Measurements from ENCODE around the gene PPP1R12B. TPM values are rescaled to one million over a fixed set of nuclear protein-coding genes. Genes with fewer than 3 reads are reported as not detected.
"Not testable (repeated sequence)": the region's sequence is repeated elsewhere in the genome, so short reads cannot be mapped to it uniquely, and the experiment has no call there.

PPP1R12B gene
- total and polyA plus RNA-seq, 2 donors (not counting 3 experiments of a cell fraction or from before 2014, with no cell fraction given) = 8.4 to 11.5 TPM

DNA sequence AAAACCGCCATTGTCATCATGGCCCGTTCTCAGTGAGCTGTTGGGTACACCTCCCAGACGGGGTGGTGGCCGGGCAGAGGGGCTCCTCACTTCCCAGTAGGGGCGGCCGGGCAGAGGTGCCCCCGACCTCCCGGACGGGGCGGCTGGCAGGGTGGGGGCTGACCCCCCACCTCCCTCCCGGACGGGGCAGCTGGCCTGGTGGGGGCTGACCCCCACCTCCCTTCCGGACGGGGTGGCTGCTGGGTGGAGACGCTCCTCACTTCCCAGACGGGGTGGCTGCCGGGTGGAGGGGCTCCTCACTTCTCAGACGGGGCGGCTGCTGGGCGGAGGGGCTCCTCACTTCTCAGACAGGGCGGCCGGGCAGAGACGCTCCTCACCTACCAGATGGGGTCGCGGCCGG lies 103.1 kb downstream of the PPP1R12B start:
- H3K79me2 ChIP-seq (ENCODE audit: control insufficient read depth, insufficient read depth, low read length); intact Hi-C loops (cut with micrococcal nuclease); CTCF ChIA-PET; BruUV-seq (replicated peaks); H3K4me3 ChIP-seq (replicated peaks in 1 of 3; ENCODE audit: insufficient read depth in 1 of 3, low read depth in 1 of 3, low read length in 3 of 3); H3K4me2 ChIP-seq (ENCODE audit: insufficient read depth, low read length); DNase-seq (ENCODE audit: low read depth, low spot score); H3K36me3 ChIP-seq (ENCODE audit: control insufficient read depth in 2 of 2, extremely low read depth in 1 of 2, insufficient read depth in 2 of 2, low read length in 2 of 2); H3K4me1 ChIP-seq (ENCODE audit: control insufficient read depth, extremely low read depth, insufficient read depth, low read length); H3K9me3 ChIP-seq (replicated peaks; ENCODE audit: control insufficient read depth, insufficient read depth, low read length); H3K27me3 ChIP-seq (ENCODE audit: control insufficient read depth in 2 of 2, insufficient read depth in 2 of 2, low read length in 2 of 2); H3K9ac ChIP-seq (replicated peaks; ENCODE audit: extremely low read depth, insufficient read depth, low read length); POLR2A ChIA-PET; H4K20me1 ChIP-seq (replicated peaks; ENCODE audit: control insufficient read depth, extremely low read depth, insufficient read depth, low read length); H3K9me1 ChIP-seq (replicated peaks; ENCODE audit: control insufficient read depth, extremely low read depth, insufficient read depth, low read length); H2AFZ ChIP-seq (ENCODE audit: low read depth, low read length); FAIRE-seq; H3K27ac ChIP-seq (ENCODE audit: insufficient read depth, low read depth, low read length); dilution Hi-C loops (cut with MboI; ENCODE audit: extremely low pct_ligation_motif_present, low sequenced_read_pairs): not testable (repeated sequence)

GRCh38 chr1:202452508-202452907 lies 104.0 kb downstream of the PPP1R12B start:
- Histone ChIP-seq H3K9me1 (replicated peaks; ENCODE audit: control insufficient read depth, extremely low read depth, insufficient read depth, low read length) (no peaks in the 10 kb centered on the region), H3K4me3 (replicated peaks in 1 of 3; ENCODE audit: insufficient read depth in 1 of 3, low read depth in 1 of 3, low read length in 3 of 3) (no peak overlapping the region), H2AFZ (ENCODE audit: low read depth, low read length) (no peak overlapping the region), H3K79me2 (ENCODE audit: control insufficient read depth, insufficient read depth, low read length) (no peaks in the 10 kb centered on the region), H3K27me3 (ENCODE audit: control insufficient read depth in 2 of 2, insufficient read depth in 2 of 2, low read length in 2 of 2) (no peaks in the 10 kb centered on the region), H3K4me2 (ENCODE audit: insufficient read depth, low read length) (no peak overlapping the region), H3K9me3 (replicated peaks; ENCODE audit: control insufficient read depth, insufficient read depth, low read length) (no peaks in the 10 kb centered on the region), H3K4me1 (ENCODE audit: control insufficient read depth, extremely low read depth, insufficient read depth, low read length) (peaks cover 6% of the 10 kb centered on the region), H3K36me3 (ENCODE audit: control insufficient read depth in 2 of 2, extremely low read depth in 1 of 2, insufficient read depth in 2 of 2, low read length in 2 of 2) (no peaks in the 10 kb centered on the region), H3K9ac (replicated peaks; ENCODE audit: extremely low read depth, insufficient read depth, low read length) (no peak overlapping the region), H3K27ac (ENCODE audit: insufficient read depth, low read depth, low read length) (no peak overlapping the region), H4K20me1 (replicated peaks; ENCODE audit: control insufficient read depth, extremely low read depth, insufficient read depth, low read length) (no peaks in the 10 kb centered on the region)
- intact Hi-C loops (cut with micrococcal nuclease) = no loop called here
- FAIRE-seq = no peak
- CTCF ChIA-PET = no interaction called here
- DNase-seq (ENCODE audit: low read depth, low spot score) = no peak
- POLR2A ChIA-PET = no interaction called here
- TF ChIP-seq, protein P1, sequence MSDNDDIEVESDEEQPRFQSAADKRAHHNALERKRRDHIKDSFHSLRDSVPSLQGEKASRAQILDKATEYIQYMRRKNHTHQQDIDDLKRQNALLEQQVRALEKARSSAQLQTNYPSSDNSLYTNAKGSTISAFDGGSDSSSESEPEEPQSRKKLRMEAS (IDR thresholded peaks at IDR 0.05; ENCODE audit: insufficient read depth, insufficient read length) = no peak
- TF ChIP-seq EZH2 (IDR thresholded peaks at IDR 0.05; ENCODE audit: borderline replicate concordance, low read depth, low read length, severe bottlenecking) (no peak), JUN (IDR thresholded peaks at IDR 0.05; ENCODE audit: borderline replicate concordance, insufficient read depth, insufficient read length, low read depth) (no peak), POLR2A (IDR thresholded peaks at IDR 0.05; ENCODE audit: low read depth, low read length) (no peak), MYC (IDR thresholded peaks at IDR 0.05; ENCODE audit: low read depth, low read length) (no peak), CTCF (IDR thresholded peaks at IDR 0.05; ENCODE audit: extremely low read depth in 1 of 2, insufficient read depth in 1 of 2, low read depth in 1 of 2, low read length in 2 of 2) (no peak), POLR2AphosphoS5 (IDR thresholded peaks at IDR 0.05; ENCODE audit: insufficient read depth, low read depth, low read length) (no peak), GATA2 (IDR thresholded peaks at IDR 0.05; ENCODE audit: insufficient read depth, insufficient read length, low read depth, low read length) (no peak), FOS (IDR thresholded peaks at IDR 0.05; ENCODE audit: borderline replicate concordance, insufficient read depth, low read length) (no peak)
- dilution Hi-C loops (cut with MboI; ENCODE audit: extremely low pct_ligation_motif_present, low sequenced_read_pairs) = no loop called here
- BruUV-seq (replicated peaks) = no TSS peak
